ENCODE data around the gene ZNF831. TPM values are rescaled to one million over a fixed set of nuclear protein-coding genes. Genes with fewer than 3 reads are reported as not detected.

The ZNF831 gene
- total RNA-seq, 1 donor from 2014 or later: not detected

DNA sequence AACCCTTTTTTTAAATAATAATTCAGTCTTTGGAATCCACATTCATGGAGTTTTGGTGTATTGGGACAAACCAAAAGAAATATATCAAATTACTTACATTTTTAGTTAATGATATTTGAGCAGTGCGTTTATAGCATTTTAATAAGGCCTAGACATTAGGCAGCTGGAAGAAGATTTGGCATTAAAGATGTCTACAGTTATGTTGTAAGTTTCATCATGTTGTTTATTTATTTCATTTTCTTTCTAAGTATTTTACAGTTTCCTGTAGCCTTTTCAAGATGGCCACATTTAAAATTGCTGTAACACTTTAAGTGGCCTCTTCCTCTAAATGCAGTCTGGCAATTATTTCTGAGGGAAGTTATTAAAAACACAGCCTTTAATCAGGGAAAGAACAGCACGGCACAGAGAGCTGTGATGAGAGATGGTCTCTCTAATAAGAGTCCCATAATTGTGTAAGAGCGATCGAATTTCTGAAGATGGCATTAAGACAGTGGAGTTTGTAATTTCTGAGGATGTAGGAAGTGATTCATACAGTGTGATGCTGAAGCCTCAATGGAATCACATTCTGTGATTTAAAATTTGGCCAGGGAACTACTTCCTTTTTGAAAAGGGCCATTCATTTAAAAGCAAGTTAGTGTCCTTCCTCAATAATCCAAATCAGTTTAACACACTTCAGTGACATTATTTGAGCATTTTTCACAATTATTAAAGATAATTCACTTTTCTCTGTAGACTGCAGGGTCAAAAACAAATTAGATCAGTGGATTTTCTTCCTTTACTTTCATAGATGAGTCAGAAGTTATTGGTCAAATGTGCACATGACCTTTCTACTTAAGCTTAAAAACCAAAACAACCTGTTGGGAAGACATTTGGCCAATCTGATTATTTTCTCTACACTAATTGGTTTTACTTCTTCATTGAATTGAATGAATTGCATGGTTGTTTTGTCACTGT, 84.4 kb downstream of the ZNF831 start:
- no peak for DNase-seq (ENCODE audit: low read depth)

DNA sequence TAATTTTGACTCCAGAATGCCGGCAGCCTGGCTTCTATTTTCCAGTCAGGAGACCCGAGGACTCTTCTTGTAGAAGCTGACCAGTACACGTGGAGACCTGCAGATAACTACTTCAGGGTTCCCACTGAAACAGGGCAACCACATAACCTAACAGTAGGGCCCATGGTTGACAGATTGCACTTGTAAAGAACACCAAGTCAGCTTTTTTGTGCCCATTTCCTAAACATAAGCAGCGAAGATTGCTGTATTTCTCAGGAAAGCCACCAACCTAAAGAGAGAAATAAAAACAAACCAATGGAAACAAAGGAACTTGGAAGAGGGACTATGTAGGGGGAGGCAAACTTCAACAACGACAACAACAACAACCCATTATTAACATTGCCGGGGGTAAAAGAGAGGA, 86.7 kb downstream of the ZNF831 start:
- DNase-seq (ENCODE audit: low read depth): no peak

DNA sequence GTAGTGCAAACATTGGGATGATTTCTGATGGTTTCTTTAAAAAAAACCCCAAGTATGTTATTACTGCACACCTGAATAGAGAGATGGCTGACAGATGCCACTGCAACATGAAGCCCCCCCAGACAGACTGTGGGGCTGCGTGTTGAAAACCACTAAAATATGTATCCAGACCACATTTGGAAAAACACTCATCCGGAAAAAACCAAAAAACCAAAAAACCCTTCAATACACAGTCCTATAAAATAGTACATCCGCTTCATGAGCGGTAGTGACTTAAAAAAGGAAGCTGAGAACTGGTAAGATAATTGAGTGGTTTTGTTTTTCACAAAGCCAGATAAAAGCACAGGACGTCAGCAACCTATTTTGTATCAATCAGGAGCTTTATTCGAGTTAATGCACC, 89.7 kb downstream of the ZNF831 start:
- no peak for DNase-seq (ENCODE audit: low read depth)

DNA sequence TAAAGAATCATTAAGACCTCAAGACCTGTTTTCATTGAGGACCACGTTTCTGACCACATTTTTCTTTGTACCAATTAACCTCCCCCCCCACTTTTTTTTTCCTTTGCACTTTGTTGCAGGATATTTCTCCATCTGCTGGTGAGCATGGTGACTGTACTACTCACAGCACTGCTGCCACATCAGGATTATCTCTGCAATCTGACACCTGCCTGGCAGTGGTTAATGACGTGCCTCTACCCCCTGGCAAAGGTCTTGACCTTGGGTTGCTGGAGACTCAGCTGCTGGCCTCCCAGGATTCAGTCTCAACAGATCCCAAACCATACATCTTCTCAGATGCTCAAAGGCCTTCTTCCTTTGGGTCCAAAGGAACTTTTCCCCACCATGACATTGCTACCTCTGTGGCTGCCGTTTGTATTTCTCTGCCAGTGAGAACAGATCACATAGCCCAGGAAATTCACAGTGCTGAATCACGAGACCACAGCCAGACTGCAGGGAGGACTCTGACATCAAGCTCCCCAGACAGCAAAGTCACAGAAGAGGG, 90.2 kb downstream of the ZNF831 start:
- DNase-seq (ENCODE audit: low read depth): no peak

DNA sequence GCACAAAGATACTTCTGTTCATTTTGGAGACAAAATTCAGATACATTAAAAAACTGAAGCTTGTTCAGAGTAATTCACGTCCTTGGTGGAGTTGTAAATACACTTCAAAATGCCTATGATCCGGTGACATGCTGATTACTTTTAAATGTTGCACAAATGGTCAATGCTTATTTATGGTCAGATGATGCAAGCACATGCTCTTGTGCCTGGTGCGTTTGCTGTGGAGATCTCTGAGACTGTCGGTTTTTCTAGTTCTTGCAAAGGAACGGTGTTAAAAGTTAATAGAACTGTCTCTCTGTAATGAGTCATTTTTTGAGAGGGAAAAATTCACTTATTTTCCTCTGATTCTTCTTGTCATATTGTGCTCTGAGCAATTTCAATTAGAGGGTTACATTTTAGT, 91.6 kb downstream of the ZNF831 start:
- no peak for DNase-seq (ENCODE audit: low read depth)

DNA sequence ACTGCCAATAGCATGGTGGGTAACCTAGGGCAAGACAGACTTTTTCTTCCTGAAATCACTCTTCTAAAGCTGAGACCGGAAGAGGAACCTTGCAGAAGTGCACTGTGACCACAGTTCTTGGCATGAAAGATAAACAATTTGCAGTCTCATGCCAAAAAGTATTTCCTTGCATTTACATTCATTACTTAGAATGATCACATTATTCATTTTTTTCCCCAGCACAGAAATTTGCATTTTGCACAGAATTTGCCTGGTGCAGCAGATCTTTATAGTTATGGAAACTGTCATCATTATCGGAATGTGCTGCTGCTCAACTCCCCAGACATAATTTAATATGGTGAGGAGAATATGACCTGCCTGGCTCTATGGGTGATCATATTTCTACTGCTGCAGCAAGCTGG, 94.6 kb downstream of the ZNF831 start:
- DNase-seq (ENCODE audit: low read depth): no peak

DNA sequence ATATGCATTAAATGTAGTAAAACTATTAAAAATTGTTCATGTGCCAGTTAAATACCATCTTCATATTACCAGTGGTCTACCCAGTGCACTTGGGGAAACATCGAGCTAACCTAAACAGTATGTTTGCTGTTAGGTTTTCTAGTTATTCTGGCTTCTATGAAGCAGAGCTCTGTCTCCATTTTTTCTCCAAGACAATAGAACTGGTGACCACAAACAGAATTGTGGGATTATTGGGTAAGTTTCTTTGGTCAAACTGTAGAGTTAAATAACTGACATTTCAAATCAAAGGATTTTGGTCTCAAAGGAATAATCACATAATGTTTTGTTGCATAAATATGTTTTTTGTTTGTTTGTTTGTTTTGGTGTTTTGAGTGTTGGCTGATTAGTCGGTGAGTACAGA, 96.3 kb downstream of the ZNF831 start:
- no peak for DNase-seq (ENCODE audit: low read depth)

DNA sequence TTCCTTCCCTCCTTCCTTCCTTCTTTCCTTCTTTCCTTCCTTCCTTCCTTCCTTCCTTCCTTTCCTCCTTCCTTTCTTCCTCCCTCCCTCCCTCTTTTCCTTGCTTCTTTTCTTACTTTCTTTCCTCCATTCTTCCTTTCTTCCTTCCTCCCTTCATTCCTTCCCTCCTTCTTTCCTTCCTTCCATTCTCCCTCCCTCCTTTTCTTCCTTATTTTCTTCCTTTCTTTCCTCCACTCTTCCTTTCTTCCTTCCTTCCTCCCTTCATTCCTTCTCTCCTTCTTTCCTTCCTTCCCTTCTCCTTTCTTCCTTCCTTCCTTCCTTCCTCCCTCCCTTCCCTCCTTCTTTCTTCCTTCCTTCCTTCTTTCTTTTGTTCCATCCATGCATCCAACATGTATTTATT, 101.7 kb downstream of the ZNF831 start:
- DNase-seq (ENCODE audit: low read depth): no peak

DNA sequence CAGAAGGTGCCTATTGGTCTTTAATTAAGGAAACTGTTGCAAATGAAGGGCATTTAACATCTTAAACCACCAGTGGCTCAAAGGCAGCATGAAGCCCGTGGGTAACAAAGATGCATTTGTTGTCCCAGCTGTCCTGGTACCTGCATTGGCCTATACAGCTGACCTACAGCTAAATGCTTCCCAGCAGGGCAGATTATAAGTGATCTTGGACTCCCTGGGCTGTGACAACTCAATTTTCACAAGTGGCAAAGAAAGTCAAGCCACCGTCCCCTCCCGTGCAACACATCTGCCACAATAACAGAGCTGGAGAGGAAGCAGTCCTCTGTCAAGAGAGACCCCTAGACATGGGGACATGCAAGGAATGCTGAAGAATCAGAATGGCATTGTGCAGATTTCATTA, 105.2 kb downstream of the ZNF831 start:
- no peak for DNase-seq (ENCODE audit: low read depth)

DNA sequence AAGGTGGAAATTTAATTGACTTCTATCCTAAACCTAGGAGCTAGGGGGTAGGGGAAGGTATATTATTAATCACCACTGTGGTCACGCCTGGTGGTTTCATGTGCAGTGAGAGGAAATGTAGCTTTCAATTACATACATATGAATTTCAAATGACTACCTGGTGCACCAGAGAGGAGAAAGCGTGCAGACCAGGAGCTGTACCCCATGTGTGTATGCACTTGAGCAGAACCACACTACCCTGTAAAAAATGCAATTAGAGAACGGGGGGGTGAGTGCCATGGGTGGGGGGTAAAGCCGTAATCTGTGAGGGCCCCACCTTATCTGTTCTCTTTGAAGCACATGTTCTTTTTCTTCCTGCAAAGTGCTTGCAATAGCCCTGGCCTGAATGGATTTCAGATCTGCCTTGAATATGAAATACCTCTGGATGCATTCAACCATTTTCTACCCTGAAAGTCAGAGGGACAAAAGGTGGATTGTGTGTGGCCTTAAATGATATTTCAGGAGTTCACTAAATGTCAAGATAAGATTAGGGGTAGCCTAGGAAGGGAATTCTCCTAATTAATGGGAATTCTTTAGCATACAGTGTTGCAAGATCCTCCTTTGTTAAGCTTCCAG, 105.9 kb downstream of the ZNF831 start:
- no peak for DNase-seq (ENCODE audit: low read depth)

DNA sequence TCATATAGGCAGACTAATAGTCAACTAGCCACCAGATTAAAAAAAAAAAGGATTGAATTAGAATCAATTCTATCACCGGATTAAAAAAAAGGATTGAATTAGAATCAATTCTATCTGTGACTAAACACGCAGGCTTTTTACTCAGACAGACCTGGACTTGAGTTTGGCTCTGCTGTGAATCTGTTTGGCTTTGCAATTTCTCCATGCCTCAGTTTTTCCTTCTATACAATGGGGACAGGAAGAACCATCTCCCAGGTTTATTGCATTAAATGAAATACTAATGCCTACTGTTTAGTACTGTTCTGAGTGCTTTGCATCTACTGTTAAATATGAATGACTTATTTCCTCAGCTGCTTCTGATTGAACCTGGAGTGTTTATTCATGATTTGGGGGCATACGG, 106.8 kb downstream of the ZNF831 start:
- DNase-seq (ENCODE audit: low read depth): no peak

DNA sequence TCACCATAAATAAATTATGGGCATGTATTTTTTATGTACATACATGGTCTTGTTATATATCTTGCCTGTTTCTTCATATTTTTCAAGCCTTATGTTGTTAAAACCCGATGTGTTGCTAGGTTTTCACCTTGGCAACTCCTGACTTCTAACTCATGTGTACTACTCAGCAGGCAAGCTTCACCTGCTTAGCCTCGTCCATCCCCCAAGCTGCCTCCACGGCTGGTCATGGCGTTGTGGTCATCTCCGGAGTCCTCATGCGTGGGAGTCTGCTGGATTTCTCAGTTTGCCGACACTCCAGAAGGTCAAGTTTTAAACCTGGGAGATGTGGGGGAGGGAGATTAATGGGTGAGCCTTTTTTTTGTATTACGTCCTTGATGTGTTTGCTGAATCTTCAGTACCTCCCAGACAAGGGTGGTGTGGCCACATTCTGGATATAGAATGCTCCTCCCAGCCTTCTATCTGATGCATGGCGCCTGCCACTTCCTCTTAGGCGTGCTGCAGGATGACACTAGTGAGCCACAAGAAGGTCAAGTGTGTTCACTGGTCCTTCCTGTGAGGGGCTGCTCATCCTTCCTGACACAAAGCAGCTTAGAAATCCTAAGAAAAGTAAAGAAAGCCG, 110.2 kb downstream of the ZNF831 start:
- DNase-seq (ENCODE audit: low read depth): no peak

DNA sequence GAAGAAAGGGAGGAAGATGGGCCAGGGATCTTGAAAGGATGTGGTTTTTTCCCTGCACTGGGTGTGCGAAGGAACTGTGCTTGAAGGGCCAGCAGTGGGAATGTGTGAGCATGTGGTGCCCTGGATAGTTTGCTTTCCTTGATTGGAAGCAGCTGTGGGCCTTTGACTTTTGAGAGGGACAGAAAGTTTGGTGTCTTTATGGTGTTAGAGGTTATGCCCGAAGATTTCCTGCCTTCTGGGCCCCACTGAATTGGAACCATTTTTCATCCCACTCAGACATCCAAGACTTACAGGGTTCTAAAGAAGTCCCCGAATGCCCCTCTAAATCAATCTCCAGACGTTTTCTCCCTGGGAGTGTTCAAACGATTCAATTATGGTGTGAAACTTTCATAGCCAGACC, 113.3 kb downstream of the ZNF831 start:
- DNase-seq (ENCODE audit: low read depth): no peak

DNA sequence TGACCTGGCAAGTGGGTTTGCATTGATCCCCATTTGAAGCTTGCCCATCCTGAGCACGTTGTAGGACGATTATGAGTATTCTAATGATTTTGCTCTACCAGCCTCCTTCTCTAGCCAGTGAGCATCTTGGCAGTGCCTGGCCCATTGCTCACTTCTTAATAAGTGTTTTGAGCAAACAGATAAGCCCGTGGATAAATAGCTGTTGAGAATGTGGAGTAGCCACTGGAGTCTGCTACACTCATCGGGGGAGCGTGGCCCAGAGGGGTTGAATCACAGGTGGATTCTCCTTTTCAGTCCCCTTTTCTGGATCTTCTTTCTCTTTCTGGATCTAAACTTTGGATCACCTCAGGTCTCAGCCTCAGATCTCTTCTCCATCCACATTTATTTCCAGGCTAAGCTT, 120.8 kb downstream of the ZNF831 start:
- DNase-seq (ENCODE audit: low read depth): no peak

DNA sequence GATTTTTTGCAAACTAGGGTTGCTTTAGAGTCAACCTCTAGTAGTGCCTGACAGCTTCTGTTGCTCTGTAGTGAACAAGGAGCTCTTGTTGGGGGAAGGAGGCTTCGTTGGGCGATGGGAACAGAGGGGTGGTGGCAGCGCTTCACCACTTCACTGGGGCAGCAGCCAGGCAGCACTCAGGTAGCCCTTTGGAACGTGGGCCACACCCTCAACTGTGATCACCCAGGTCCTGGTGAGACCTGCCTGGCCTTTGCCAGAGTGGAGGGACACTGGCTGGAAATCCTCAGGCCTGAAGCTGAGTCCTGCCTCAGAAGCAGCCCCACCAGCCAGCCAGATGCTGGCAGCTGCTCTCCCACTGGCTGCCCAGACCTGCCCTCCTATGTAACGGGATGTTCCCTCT, 126.4 kb downstream of the ZNF831 start:
- DNase-seq (ENCODE audit: low read depth): no peak

DNA sequence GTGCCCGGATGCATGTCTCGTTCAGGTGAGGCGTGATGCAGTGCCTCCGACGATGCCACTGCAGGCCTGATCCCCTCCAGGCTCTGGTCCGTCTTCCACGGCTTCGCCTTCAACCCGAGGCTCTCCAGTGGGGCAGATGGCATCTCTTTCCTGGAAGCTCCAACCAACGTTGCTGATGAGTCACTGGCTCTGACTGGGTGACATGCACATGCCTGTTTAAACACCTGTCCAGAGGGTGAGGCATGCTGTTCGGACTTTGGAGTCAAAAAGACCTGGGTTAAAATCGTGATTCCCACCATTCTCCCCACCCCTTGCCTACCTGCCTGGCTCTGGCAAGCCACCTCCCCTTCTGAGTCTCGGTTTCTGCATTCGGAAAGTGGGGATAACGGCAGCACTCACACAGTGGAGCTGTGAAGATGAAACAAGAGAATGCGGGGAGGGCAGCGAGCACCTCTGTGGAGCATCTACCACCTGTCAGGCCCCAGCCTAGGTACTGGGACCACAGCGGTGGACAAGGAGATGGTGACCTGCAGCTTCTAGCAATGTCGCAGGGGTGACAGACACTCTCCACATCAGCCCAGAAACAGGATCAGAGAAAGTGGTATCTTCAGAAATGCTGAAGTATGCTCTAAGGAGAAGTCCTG, 128.2 kb downstream of the ZNF831 start:
- no peak for DNase-seq (ENCODE audit: low read depth)

DNA sequence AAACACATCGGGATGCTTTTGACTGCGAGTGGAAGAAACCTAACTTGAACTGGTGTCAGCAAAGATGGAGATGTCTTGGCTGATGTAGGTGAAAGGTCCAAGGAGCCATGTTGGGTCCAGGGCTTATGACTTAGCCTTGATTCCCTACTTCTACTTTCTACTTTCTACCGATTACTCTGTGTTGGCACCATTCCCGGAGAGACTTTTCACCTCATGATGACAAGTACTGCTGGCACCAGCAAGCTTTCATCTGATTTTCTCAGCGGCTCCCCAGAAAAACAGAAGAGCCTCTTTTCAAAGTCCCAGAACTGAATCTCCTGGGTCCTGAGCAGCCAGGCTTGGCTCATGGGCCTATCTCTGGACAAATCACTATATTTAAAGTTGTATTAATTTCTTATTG, 131.9 kb downstream of the ZNF831 start:
- no peak for DNase-seq (ENCODE audit: low read depth)

DNA sequence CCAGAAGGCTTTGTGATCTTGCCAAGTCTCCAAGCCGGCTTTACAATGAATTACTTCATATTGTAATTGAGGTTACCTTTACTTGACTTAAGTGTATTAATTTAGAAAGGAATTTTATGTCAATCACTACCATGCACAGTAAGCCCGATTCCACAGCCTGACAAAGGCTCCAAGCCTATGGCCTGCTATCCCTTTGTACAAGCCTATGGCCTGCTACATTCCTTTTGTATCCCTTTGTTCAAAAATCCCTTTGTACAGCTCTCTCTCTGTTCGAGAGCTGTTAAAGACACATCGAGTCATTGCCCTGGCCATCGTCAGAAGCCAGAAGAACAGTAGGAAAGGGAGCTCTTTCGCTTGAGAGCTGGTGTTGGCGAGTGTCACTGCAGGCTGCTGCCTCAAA, 134.1 kb downstream of the ZNF831 start:
- no peak for DNase-seq (ENCODE audit: low read depth)

DNA sequence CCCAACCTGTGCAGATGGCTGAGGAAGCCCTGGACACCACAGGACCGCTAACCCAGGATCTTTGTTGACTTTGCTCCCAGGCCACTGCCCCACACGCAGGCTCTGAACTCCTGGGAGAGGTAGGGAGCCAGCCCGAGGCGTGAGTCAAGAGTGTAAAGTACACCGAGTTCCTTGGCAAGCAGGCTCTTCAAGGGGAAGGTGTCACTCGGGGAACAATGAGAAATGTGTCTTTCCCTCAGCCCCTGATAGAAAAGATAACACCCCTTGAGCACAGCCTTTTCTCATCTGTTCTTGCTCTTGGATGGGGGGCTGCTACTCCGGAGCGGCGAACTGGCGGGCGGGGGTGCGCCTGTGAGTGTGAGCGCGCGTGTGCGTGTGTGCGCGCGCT, 136.3 kb downstream of the ZNF831 start:
- no peak for DNase-seq (ENCODE audit: low read depth)

DNA sequence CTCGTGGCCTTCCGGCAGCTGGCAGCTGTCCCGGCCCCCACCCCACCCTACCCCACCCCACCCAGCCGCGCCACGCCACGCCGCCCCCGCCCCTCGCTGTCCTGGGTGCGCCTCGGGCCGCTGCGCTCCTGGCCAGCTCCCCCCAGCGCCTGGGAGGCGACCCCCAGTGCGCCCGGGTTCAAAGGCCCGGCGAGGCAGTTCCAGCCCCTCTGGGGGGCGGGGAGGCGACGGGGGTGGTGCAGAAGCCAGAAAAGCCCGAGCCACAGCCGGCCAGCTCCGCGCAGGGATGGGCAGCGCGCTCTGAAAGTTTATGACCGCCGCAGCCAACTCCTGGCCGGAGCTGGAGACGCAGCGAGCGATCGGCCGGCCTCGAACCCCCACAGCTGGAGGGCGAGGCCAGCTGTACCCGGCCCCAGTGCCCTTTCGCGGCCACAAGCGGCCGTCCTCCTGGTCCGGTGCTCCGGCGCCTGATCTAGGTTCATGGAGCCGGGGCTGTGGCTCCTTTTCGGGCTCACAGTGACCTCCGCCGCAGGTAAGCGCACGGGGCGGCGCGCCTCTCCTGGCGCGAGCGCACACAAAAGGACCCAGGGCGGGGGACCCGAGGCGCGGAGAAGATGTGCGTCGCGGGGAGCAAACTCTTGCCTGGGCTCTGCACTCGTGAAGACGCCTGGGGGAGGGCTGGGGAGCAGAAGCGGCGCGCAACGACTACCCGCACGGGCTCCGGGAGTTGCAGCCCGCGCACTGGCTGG, 136.9 kb downstream of the ZNF831 start, which contains the start of gene EDN3:
EDN3 (plus strand) TSS at position 279 of the 749 bp plus-strand sequence; CDS start at position 481, 202 bp downstream.
- no peak for DNase-seq (ENCODE audit: low read depth)

DNA sequence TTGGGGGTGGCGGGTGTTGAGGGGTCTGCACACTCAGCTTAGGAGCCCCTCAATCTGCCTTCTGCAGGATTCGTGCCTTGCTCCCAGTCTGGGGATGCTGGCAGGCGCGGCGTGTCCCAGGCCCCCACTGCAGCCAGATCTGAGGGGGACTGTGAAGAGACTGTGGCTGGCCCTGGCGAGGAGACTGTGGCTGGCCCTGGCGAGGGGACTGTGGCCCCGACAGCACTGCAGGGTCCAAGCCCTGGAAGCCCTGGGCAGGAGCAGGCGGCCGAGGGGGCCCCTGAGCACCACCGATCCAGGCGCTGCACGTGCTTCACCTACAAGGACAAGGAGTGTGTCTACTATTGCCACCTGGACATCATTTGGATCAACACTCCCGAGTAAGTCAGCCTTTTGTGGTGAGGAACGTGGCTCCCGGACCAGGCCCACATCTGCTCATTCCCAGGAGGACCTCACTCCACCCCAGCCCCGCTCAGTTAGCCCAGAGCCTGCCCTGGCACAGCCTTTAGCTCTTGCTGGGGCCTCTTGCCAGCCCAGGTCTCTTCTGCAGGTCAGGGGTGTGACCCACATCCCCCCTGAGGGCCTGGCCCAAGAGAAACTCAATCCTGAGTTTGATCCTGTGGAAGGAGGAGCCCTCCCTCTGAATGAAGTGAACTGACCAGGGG, 137.9 kb downstream of the ZNF831 start:
- DNase-seq (ENCODE audit: low read depth): no peak

Data from renal cortical epithelial cell (primary cell).